Measurements from ENCODE around the gene LRRTM3.

Gene LRRTM3

GRCh38 chr10:67011981-67012380 is 86.1 kb downstream of the LRRTM3 start:
- Histone ChIP-seq H2AFZ (ENCODE audit: low read depth, low read length) (no peak overlapping the region), H4K20me1 (ENCODE audit: insufficient read depth, low read length) (no peaks in the 10 kb centered on the region), H3K4me2 (ENCODE audit: insufficient read depth, low read length) (no peak overlapping the region), H3K27me3 (ENCODE audit: insufficient read depth, low read length, poor library complexity) (no peaks in the 10 kb centered on the region), H3K9me3 (ENCODE audit: insufficient read depth, low read length, severe bottlenecking) (no peaks in the 10 kb centered on the region), H3K4me3 (ENCODE audit: low read depth in 1 of 2, low read length in 2 of 2) (no peak overlapping the region), H3K9ac (ENCODE audit: low read depth, low read length) (no peak overlapping the region), H3K79me2 (ENCODE audit: insufficient read depth, low read length) (no peaks in the 10 kb centered on the region), H3K36me3 (ENCODE audit: insufficient read depth, low read length) (no peaks in the 10 kb centered on the region), H3K4me1 (ENCODE audit: insufficient read depth, low read length) (no peaks in the 10 kb centered on the region), H3K27ac (ENCODE audit: low read length) (no peak overlapping the region)
- no peak for DNase-seq
- TF ChIP-seq EZH2 (IDR thresholded peaks at IDR 0.05; ENCODE audit: borderline replicate concordance, low read depth, low read length, severe bottlenecking) (no peak), CTCF (IDR thresholded peaks at IDR 0.05; ENCODE audit: borderline replicate concordance, extremely low read depth, low read length, poor library complexity, severe bottlenecking) (no peak)
- ATAC-seq (ENCODE audit: insufficient read depth, low read depth), result no peak

GRCh38 chr10:67015225-67015624 is 89.4 kb downstream of the LRRTM3 start:
- no peaks in the 10 kb centered on the region for H3K9me3 ChIP-seq (ENCODE audit: insufficient read depth, low read length, severe bottlenecking)
- no peak overlapping the region for H3K9ac ChIP-seq (ENCODE audit: low read depth, low read length)
- H3K4me1 ChIP-seq (ENCODE audit: insufficient read depth, low read length), result no peaks in the 10 kb centered on the region
- no peaks in the 10 kb centered on the region for H3K27me3 ChIP-seq (ENCODE audit: insufficient read depth, low read length, poor library complexity)
- no peak for TF ChIP-seq CTCF (IDR thresholded peaks at IDR 0.05; ENCODE audit: borderline replicate concordance, extremely low read depth, low read length, poor library complexity, severe bottlenecking)
- no peak overlapping the region for H3K27ac ChIP-seq (ENCODE audit: low read length)
- no peaks in the 10 kb centered on the region for H3K79me2 ChIP-seq (ENCODE audit: insufficient read depth, low read length)
- ATAC-seq (ENCODE audit: insufficient read depth, low read depth) (no peak), DNase-seq (no peak)
- no peak overlapping the region for H2AFZ ChIP-seq (ENCODE audit: low read depth, low read length)
- no peaks in the 10 kb centered on the region for H3K36me3 ChIP-seq (ENCODE audit: insufficient read depth, low read length)
- H3K4me2 ChIP-seq (ENCODE audit: insufficient read depth, low read length), result no peak overlapping the region
- H4K20me1 ChIP-seq (ENCODE audit: insufficient read depth, low read length), result no peaks in the 10 kb centered on the region
- no peak overlapping the region for H3K4me3 ChIP-seq (ENCODE audit: low read depth in 1 of 2, low read length in 2 of 2)

GRCh38 chr10:67017218-67017617 is 91.4 kb downstream of the LRRTM3 start:
- peak; percentile 62; the same call in 2 of the 3 replicates for ATAC-seq (ENCODE audit: insufficient read depth, low read depth)
- Histone ChIP-seq H3K9me3 (ENCODE audit: insufficient read depth, low read length, severe bottlenecking) (no peaks in the 10 kb centered on the region), H3K79me2 (ENCODE audit: insufficient read depth, low read length) (no peaks in the 10 kb centered on the region), H3K4me3 (ENCODE audit: low read depth in 1 of 2, low read length in 2 of 2) (no peak overlapping the region), H2AFZ (ENCODE audit: low read depth, low read length) (no peak overlapping the region), H3K36me3 (ENCODE audit: insufficient read depth, low read length) (no peaks in the 10 kb centered on the region), H3K27ac (ENCODE audit: low read length) (no peak overlapping the region), H3K4me1 (ENCODE audit: insufficient read depth, low read length) (no peaks in the 10 kb centered on the region), H3K9ac (ENCODE audit: low read depth, low read length) (no peak overlapping the region), H3K4me2 (ENCODE audit: insufficient read depth, low read length) (no peak overlapping the region), H4K20me1 (ENCODE audit: insufficient read depth, low read length) (no peaks in the 10 kb centered on the region), H3K27me3 (ENCODE audit: insufficient read depth, low read length, poor library complexity) (no peaks in the 10 kb centered on the region)
- TF ChIP-seq CTCF (IDR thresholded peaks at IDR 0.05; ENCODE audit: borderline replicate concordance, extremely low read depth, low read length, poor library complexity, severe bottlenecking) (no peak), EZH2 (IDR thresholded peaks at IDR 0.05; ENCODE audit: borderline replicate concordance, low read depth, low read length, severe bottlenecking) (no peak)
- DNase-seq, result no peak

GRCh38 chr10:67022099-67022498 is 96.3 kb downstream of the LRRTM3 start:
- Histone ChIP-seq H3K9me3 (ENCODE audit: insufficient read depth, low read length, severe bottlenecking) (no peaks in the 10 kb centered on the region), H4K20me1 (ENCODE audit: insufficient read depth, low read length) (no peaks in the 10 kb centered on the region), H3K4me2 (ENCODE audit: insufficient read depth, low read length) (no peak overlapping the region), H3K4me3 (ENCODE audit: low read depth in 1 of 2, low read length in 2 of 2) (no peak overlapping the region), H3K27me3 (ENCODE audit: insufficient read depth, low read length, poor library complexity) (no peaks in the 10 kb centered on the region), H3K9ac (ENCODE audit: low read depth, low read length) (no peak overlapping the region), H2AFZ (ENCODE audit: low read depth, low read length) (no peak overlapping the region), H3K79me2 (ENCODE audit: insufficient read depth, low read length) (no peaks in the 10 kb centered on the region), H3K36me3 (ENCODE audit: insufficient read depth, low read length) (no peaks in the 10 kb centered on the region), H3K27ac (ENCODE audit: low read length) (no peak overlapping the region), H3K4me1 (ENCODE audit: insufficient read depth, low read length) (no peaks in the 10 kb centered on the region)
- DNase-seq, result no peak
- ATAC-seq (ENCODE audit: insufficient read depth, low read depth), result no peak
- TF ChIP-seq CTCF (IDR thresholded peaks at IDR 0.05; ENCODE audit: borderline replicate concordance, extremely low read depth, low read length, poor library complexity, severe bottlenecking) (no peak), EZH2 (IDR thresholded peaks at IDR 0.05; ENCODE audit: borderline replicate concordance, low read depth, low read length, severe bottlenecking) (no peak)

Measured in DND-41 (cell line).